HepG2 (cell line): ENCODE measurements around the gene FITM2. TPM values are rescaled to one million over a fixed set of nuclear protein-coding genes. Genes with fewer than 3 reads are reported as not detected.
A peak's percentile ranks its signal among the peaks of the same experiment; 100 is the strongest.

Source experiments
- ATF4 ChIP-seq, 2 experiments: fragments of 450-650 bp in 1 of 2; sonication (generic) in 1 of 2; formaldehyde crosslinking; IDR thresholded peaks; 2 replicates each; pipeline versions ENCODE4 v1.5.0 to v1.8.0; 2020 to 2022; ENCODE audit warnings: mild to moderate bottlenecking in 1 of 2, missing genetic modification reagents in 1 of 2
- CEBPG ChIP-seq: IDR thresholded peaks from 2 replicates; pipeline ENCODE4 v1.6.1; 2016
- HNRNPH1 ChIP-seq: fragments of 200-400 bp; formaldehyde crosslinking; optimal IDR thresholded peaks from 2 replicates; pipeline ENCODE3; 2017; ENCODE audit warnings: mild to moderate bottlenecking, low read depth, low read length
- HOXD1 ChIP-seq: sonication (generic); formaldehyde crosslinking; IDR thresholded peaks from 2 replicates; pipeline ENCODE4 v1.5.0; 2020; ENCODE audit warnings: missing genetic modification reagents
- KLF11 ChIP-seq: IDR thresholded peaks from 2 replicates; pipeline ENCODE4 v1.6.1; 2016; ENCODE audit warnings: missing compliant biosample characterization
- MBNL3 ChIP-seq: fragments of 250-450 bp; sonication (Bioruptor Pico); conservative IDR thresholded peaks from 2 replicates; pipeline ENCODE4 v1.8.0; 2022; ENCODE audit warnings: mild to moderate bottlenecking, inconsistent platforms
- MYNN ChIP-seq: sonication (generic); formaldehyde crosslinking; IDR thresholded peaks from 2 replicates; pipeline ENCODE4 v1.4.0; 2020; ENCODE audit warnings: mild to moderate bottlenecking, low read depth, missing genetic modification reagents
- PBX3 ChIP-seq: sonication (generic); formaldehyde crosslinking; IDR thresholded peaks from 2 replicates; pipeline ENCODE4 v1.8.1; 2023; ENCODE audit warnings: missing genetic modification reagents, inconsistent platforms, borderline replicate concordance
- RFXANK ChIP-seq: IDR thresholded peaks from 2 replicates; pipeline ENCODE4 v1.6.1; 2016
- SNAPC5 ChIP-seq: sonication (generic); formaldehyde crosslinking; IDR thresholded peaks from 2 replicates; pipeline ENCODE4 v1.8.1; 2023; ENCODE audit warnings: mild to moderate bottlenecking, missing genetic modification reagents, borderline replicate concordance
- STAG1 ChIP-seq: sonication (generic); formaldehyde crosslinking; IDR thresholded peaks from 2 replicates; pipeline ENCODE4 v1.4.0; 2020; ENCODE audit warnings: missing genetic modification reagents
- ZBTB39 ChIP-seq: sonication (generic); formaldehyde crosslinking; IDR thresholded peaks from 2 replicates; pipeline ENCODE4 v1.5.0; 2020; ENCODE audit warnings: missing genetic modification reagents
- ZNF362 ChIP-seq: sonication (generic); formaldehyde crosslinking; IDR thresholded peaks from 2 replicates; pipeline ENCODE4 v1.4.0; 2020; ENCODE audit warnings: missing genetic modification reagents, mild to moderate bottlenecking, borderline replicate concordance
- ZNF512 ChIP-seq: sonication (generic); formaldehyde crosslinking; IDR thresholded peaks from 2 replicates; pipeline ENCODE4 v1.4.0; 2020; ENCODE audit warnings: mild to moderate bottlenecking, missing genetic modification reagents
- ZNF558 ChIP-seq: sonication (generic); formaldehyde crosslinking; IDR thresholded peaks from 2 replicates; pipeline ENCODE4 v1.9.0; 2022; ENCODE audit warnings: mild to moderate bottlenecking, missing genetic modification reagents, borderline replicate concordance
- ZNF614 ChIP-seq: IDR thresholded peaks from 2 replicates; pipeline ENCODE4 v1.6.1; 2018; ENCODE audit warnings: missing biosample characterization, missing genetic modification reagents, inconsistent platforms, borderline replicate concordance
- ZNF652 ChIP-seq: IDR thresholded peaks from 2 replicates; pipeline ENCODE4 v1.6.1; 2016; ENCODE audit warnings: low read depth, borderline replicate concordance
- polyA plus RNA-seq, 8 experiments: library from polyadenylated mRNA; depleted of rRNA in 3 of 8; stranded (reverse) in 7 of 8; unstranded in 1 of 8; fragments of >200 nt; fragmentation: Illumina TruSeq in 4 of 8; extraction: Trizol in 4 of 8; gene quantifications; 2 replicates each; pipeline versions ENCODE4 v1.2.1 to v1.2.3, GENCODE V29; 2011 to 2016; ENCODE audit warnings: low read depth in 4 of 8, missing spikeins in 1 of 8, mixed read lengths in 1 of 8; ENCODE audit not compliant: insufficient read depth in 1 of 8
- total RNA-seq, 5 experiments: library from RNA; depleted of rRNA; stranded (reverse); fragments of >200 nt; fragmentation: Illumina TruSeq; extraction: Trizol; gene quantifications; 2 replicates each; pipeline ENCODE4 v1.2.3, GENCODE V29; 2016; ENCODE audit warnings: low read depth in 1 of 5

The FITM2 gene
- total and polyA plus RNA-seq, 2 of the 13 experiments (the other 11 are each of a cell fraction or from before 2014, with no cell fraction given): 9.6 to 24.5 TPM

- TF ChIP-seq PBX3 (CRISPR knock-in tag) (no peak), MBNL3 (no peak), MYNN (0 out of 2 replicates have a peak, but pooled peaks have one; percentile 66), ZNF512 (CRISPR knock-in tag) (no peak; the same call in 1 of the 2 replicates), HOXD1 (peak; percentile 79; the same call in 1 of the 2 replicates), ZNF652 (peak; percentile 31; the same call in 1 of the 2 replicates), ZBTB39 (no peak), STAG1 (CRISPR knock-in tag) (peak; percentile 99), ATF4 (CRISPR knock-in tag; IDR thresholded peaks at IDR 0.05) (peak in 1 of 2 experiments; percentile 90; a peak in 2 of 4 replicates), ZNF558 (peak; percentile 98), HNRNPH1 (no peak), CEBPG (peak; percentile 54), RFXANK (CRISPR knock-in tag) (no peak; the same call in 1 of the 2 replicates), ZNF614 (CRISPR knock-in tag) (peak; percentile 96), KLF11 (peak; percentile 94), SNAPC5 (CRISPR knock-in tag) (peak; percentile 33; the same call in 1 of the 2 replicates), ZNF362 (peak; percentile 81)
Observed at GRCh38 chr20:44310664-44311639, at the start of gene FITM2 (continued).
